ENCODE measurements around the gene RPS3. TPM values are rescaled to one million over a fixed set of nuclear protein-coding genes. Genes with fewer than 3 reads are reported as not detected.
A peak's percentile ranks its signal among the peaks of the same experiment; 100 is the strongest.

RPS3 gene
- total and polyA plus RNA-seq, 2 of the 13 experiments (the other 11 are each of a cell fraction or from before 2014, with no cell fraction given), result 2,143 to 3,616 TPM

GRCh38 chr11:75371949-75372876 lies 27.1 kb upstream of the RPS3 start (continued):
- TF ChIP-seq TGIF2 (CRISPR knock-in tag; IDR thresholded peaks at IDR 0.05) (no peak), ZNF12 (CRISPR knock-in tag; IDR thresholded peaks at IDR 0.05) (peak; percentile 96), ZNF407 (CRISPR knock-in tag; IDR thresholded peaks at IDR 0.05; ENCODE audit: not compliant biosample characterization) (no peak), HNRNPH1 (optimal IDR thresholded peaks at IDR 0.05; ENCODE audit: low read depth, low read length) (no peak), RAD51 (IDR thresholded peaks at IDR 0.05; ENCODE audit: borderline replicate concordance) (no peak), IRF2 (CRISPR knock-in tag; IDR thresholded peaks at IDR 0.05) (no peak), ESRRA (CRISPR knock-in tag; IDR thresholded peaks at IDR 0.05; ENCODE audit: low read depth) (no peak), ATF6 (CRISPR knock-in tag; conservative IDR thresholded peaks at IDR 0.05) (no peak), KLF16 (CRISPR knock-in tag; IDR thresholded peaks at IDR 0.05) (peak in 1 of 2 experiments; percentile 45; a peak in 1 of 4 replicates), PBX2 (CRISPR knock-in tag; IDR thresholded peaks at IDR 0.05) (no peak), ATAD3A (CRISPR knock-in tag; IDR thresholded peaks at IDR 0.05) (no peak), HOXD1 (CRISPR knock-in tag; IDR thresholded peaks at IDR 0.05) (no peak; the same call in 1 of the 2 replicates), NFE2 (CRISPR knock-in tag; IDR thresholded peaks at IDR 0.05) (no peak)

Data from HepG2 (cell line).